PC-9 (cell line): Measurements from ENCODE around the gene CHST14. TPM values are rescaled to one million over a fixed set of nuclear protein-coding genes. Genes with fewer than 3 reads are reported as not detected.

Experiments used
- BruUV-seq: library from RNA; stranded (reverse); fragments of 400-500 nt; replicated peaks from 2 replicates; lab custom pipeline; 2021; lab: Mats Ljungman, UMichigan
- CTCF ChIA-PET: fragments of 300-600 bp; sonication (Branson Sonifier 250); formaldehyde crosslinking; loops from one replicate; lab custom pipeline; 2022; ENCODE audit warnings: antibody characterized with exemption; lab: Charles Lee
- POLR2A ChIA-PET: fragments of 300-600 bp; sonication (Branson Sonifier 250); formaldehyde crosslinking; loops from one replicate; lab custom pipeline; 2022; ENCODE audit warnings: antibody characterized with exemption; ENCODE audit not compliant: unreplicated experiment; lab: Charles Lee
- DNase-seq, 2 experiments: peaks; one replicate each; pipeline versions ENCODE4 v3.0.0 to v3.0.0-alpha.2; 2015 to 2022; ENCODE audit warnings: mixed read lengths in 1 of 2
- H2AFZ ChIP-seq: fragments of 200-600 bp; sonication (generic); 2 replicates; pipeline ENCODE4 v1.8.1; 2017; ENCODE audit warnings: antibody characterized with exemption
- H3F3A ChIP-seq: fragments of 200-600 bp; sonication (generic); 2 replicates; pipeline ENCODE4 v1.8.1; 2017; ENCODE audit warnings: antibody characterized with exemption, mild to moderate bottlenecking, low read depth; ENCODE audit not compliant: insufficient read depth
- H3K27ac ChIP-seq: fragments of 200-600 bp; sonication (generic); 2 replicates; pipeline ENCODE4 v1.6.1; 2016; ENCODE audit warnings: mixed run types
- H3K27me3 ChIP-seq: fragments of 200-600 bp; sonication (generic); 2 replicates; pipeline ENCODE4 v1.6.1; 2016; ENCODE audit warnings: low read depth, mixed run types; ENCODE audit not compliant: insufficient read depth
- H3K36me3 ChIP-seq: fragments of 200-600 bp; sonication (generic); 2 replicates; pipeline ENCODE4 v1.6.1; 2016; ENCODE audit warnings: low read depth, mixed run types
- H3K4me1 ChIP-seq: fragments of 200-600 bp; sonication (generic); replicated peaks from 2 replicates; pipeline ENCODE4 v1.6.1; 2016; ENCODE audit warnings: mixed run types; ENCODE audit not compliant: insufficient read depth
- H3K4me2 ChIP-seq: fragments of 200-600 bp; sonication (generic); 2 replicates; pipeline ENCODE4 v1.6.1; 2017; ENCODE audit warnings: mixed run types
- H3K4me3 ChIP-seq: fragments of 200-600 bp; sonication (generic); 2 replicates; pipeline ENCODE4 v1.6.1; 2016; ENCODE audit warnings: mixed run types
- H3K79me2 ChIP-seq: fragments of 200-600 bp; sonication (generic); 2 replicates; pipeline ENCODE4 v1.6.1; 2017; ENCODE audit warnings: low read depth, mixed run types
- H3K9me2 ChIP-seq: fragments of 200-600 bp; sonication (generic); 2 replicates; pipeline ENCODE4 v1.8.1; 2017; ENCODE audit warnings: mild to moderate bottlenecking; ENCODE audit not compliant: insufficient read depth
- H3K9me3 ChIP-seq: fragments of 200-600 bp; sonication (generic); 2 replicates; pipeline ENCODE4 v1.8.1; 2016; ENCODE audit warnings: low read depth; ENCODE audit not compliant: insufficient read depth
- H4K20me1 ChIP-seq: fragments of 200-600 bp; sonication (generic); 2 replicates; pipeline ENCODE4 v1.8.1; 2017; ENCODE audit not compliant: insufficient read depth
- EZH2 ChIP-seq: fragments of 200-600 bp; sonication (generic); IDR thresholded peaks from 2 replicates; pipeline ENCODE4 v1.8.0; 2017; ENCODE audit warnings: antibody characterized with exemption, low read depth
- intact Hi-C: fragments of 100-400 bp; cut with micrococcal nuclease; formaldehyde crosslinking; loops from one replicate; pipeline ENCODE4 v1.10.0; 2022; ENCODE audit not compliant: unreplicated experiment
- total RNA-seq: library from RNA; stranded (reverse); gene quantifications from 2 replicates; pipeline ENCODE4 v1.2.3, GENCODE V29; 2021
- TF ChIP-seq, protein P1 (sequence below): fragments of 200-600 bp; sonication (generic); conservative IDR thresholded peaks from 2 replicates; pipeline ENCODE4 v1.6.1; 2017; ENCODE audit warnings: mixed run types, antibody characterized with exemption, mild to moderate bottlenecking, moderate library complexity

Gene CHST14
- total RNA-seq, 1 experiment from 2014 or later = 34.3 TPM

DNA sequence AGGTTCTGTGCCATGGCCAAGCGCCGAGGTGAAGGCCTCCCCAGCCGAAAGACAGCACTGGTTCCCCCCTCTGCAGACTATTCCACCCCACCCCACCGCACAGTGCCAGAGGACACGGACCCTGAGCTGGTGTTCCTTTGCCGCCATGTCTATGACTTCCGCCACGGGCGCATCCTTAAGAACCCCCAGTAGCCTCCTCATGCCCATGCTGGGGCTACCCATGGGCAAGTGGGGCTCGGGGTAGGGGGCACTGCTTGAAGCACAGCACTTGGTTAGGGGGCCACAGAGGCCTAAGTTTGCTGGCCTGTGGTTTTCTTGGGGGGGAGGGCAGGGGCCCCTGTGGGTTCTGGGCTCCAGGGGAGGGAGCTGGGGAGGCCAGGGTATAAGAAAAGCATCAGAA, 4.8 kb upstream of the CHST14 start:
- Histone ChIP-seq H3K27me3 (no peaks in the 10 kb centered on the region), H3K9me2 (no peaks in the 10 kb centered on the region), H3K9me3 (no peaks in the 10 kb centered on the region), H2AFZ (no peak overlapping the region), H3K4me1 (peaks cover 5% of the 10 kb centered on the region), H3K27ac (no peak overlapping the region), H3K79me2 (no peaks in the 10 kb centered on the region), H3F3A (peaks cover 18% of the 10 kb centered on the region; the same call in 1 of the 2 replicates), H4K20me1 (0 out of 2 replicates have a peak, but pooled peaks cover 2% of the 10 kb centered on the region), H3K36me3 (no peaks in the 10 kb centered on the region), H3K4me2 (no peak overlapping the region), H3K4me3 (no peak overlapping the region)
- intact Hi-C loops = no loop called here
- POLR2A ChIA-PET = interaction anchor here (0.6 kb wide), 3 partner anchors 14 to 690 kb away, joined by 3 to 5 read pairs (median 3); no protein-coding TSS in a partner anchor
- no peak for DNase-seq
- TF ChIP-seq, protein P1, sequence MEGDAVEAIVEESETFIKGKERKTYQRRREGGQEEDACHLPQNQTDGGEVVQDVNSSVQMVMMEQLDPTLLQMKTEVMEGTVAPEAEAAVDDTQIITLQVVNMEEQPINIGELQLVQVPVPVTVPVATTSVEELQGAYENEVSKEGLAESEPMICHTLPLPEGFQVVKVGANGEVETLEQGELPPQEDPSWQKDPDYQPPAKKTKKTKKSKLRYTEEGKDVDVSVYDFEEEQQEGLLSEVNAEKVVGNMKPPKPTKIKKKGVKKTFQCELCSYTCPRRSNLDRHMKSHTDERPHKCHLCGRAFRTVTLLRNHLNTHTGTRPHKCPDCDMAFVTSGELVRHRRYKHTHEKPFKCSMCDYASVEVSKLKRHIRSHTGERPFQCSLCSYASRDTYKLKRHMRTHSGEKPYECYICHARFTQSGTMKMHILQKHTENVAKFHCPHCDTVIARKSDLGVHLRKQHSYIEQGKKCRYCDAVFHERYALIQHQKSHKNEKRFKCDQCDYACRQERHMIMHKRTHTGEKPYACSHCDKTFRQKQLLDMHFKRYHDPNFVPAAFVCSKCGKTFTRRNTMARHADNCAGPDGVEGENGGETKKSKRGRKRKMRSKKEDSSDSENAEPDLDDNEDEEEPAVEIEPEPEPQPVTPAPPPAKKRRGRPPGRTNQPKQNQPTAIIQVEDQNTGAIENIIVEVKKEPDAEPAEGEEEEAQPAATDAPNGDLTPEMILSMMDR = no peak
- no peak for TF ChIP-seq EZH2
- CTCF ChIA-PET = no interaction called here
- BruUV-seq = no TSS peak

DNA sequence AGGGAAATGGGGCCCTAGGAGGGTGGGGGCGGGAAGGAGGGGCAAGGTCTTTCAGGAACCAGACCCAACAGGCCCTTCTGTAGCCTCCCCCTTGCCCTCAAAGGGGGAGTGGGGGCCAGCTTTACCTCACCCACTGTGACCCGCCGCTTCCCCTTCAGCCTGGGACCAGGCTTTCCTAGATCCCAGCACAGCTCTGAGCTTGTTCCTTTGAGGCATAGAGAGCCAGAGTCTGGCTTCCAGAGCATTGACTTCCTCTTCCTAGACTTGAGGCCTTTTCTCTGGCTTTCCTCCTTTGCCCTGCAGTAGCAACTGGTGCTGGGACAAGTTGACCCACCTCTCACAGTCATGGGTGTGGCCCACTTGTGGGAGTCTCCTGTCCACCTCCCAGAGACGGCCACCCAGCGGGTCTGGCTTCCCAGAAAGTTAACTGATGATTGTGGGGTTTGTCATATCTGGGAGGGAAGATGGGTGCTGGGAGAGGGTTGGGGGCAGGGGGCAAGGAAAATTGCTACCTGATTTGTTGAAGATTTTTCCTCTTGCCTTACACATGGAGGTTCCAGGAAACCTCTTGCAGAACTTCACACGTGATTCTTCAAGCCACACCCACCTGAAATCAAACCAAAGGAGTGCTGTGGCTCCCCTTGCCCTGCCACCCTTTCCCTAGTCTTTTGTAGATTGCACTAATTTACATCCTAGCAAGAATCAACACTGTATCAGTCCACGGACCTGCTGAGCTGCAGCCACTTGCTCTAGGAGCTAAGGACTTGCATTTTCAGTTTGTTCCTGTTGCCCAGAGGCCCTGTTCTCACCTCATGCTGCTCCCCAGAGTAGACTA, 4.1 kb upstream of the CHST14 start:
- H3K4me3 ChIP-seq = no peak overlapping the region
- H4K20me1 ChIP-seq = 0 out of 2 replicates have a peak, but pooled peaks cover 2% of the 10 kb centered on the region
- ChIA-PET CTCF (no interaction called here), POLR2A (interaction anchor here (0.6 kb wide), 3 partner anchors 15 to 690 kb away, joined by 3 to 5 read pairs (median 3); no protein-coding TSS in a partner anchor)
- intact Hi-C loops = no loop called here
- H2AFZ ChIP-seq = no peak overlapping the region
- no peaks in the 10 kb centered on the region for H3K79me2 ChIP-seq
- BruUV-seq = no TSS peak
- H3K36me3 ChIP-seq = no peaks in the 10 kb centered on the region
- no peaks in the 10 kb centered on the region for H3K9me3 ChIP-seq
- H3F3A ChIP-seq = peaks cover 18% of the 10 kb centered on the region; the same call in 1 of the 2 replicates
- no peak overlapping the region for H3K4me2 ChIP-seq
- no peaks in the 10 kb centered on the region for H3K27me3 ChIP-seq
- TF ChIP-seq, protein P1 = no peak
- TF ChIP-seq EZH2 = no peak
- DNase-seq = no peak
- H3K9me2 ChIP-seq = no peaks in the 10 kb centered on the region
- H3K4me1 ChIP-seq = peaks cover 5% of the 10 kb centered on the region
- H3K27ac ChIP-seq = no peak overlapping the region

DNA sequence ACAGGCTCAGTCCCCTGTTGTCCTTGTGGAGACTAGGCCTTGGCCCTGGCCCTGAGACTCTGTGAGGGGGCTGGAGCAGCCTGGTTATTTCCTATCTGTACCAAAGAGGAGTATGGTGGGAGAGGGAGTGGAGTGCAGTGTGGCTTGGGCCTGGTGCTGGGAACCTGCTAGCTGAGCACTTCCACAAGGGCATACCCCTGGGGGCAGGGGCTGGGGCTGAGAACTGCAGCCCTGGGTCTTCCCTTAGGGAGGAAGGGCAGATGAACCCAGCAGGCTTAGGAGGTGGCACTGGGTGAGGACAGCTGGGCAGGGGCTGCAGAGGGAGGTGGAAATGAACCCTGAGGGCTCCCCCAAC, 3.5 kb upstream of the CHST14 start:
- POLR2A ChIA-PET = no interaction called here
- H3K36me3 ChIP-seq = no peaks in the 10 kb centered on the region
- H3K9me2 ChIP-seq = no peaks in the 10 kb centered on the region
- H3F3A ChIP-seq = peaks cover 21% of the 10 kb centered on the region; the same call in 1 of the 2 replicates
- H3K4me2 ChIP-seq = no peak overlapping the region
- no peaks in the 10 kb centered on the region for H3K9me3 ChIP-seq
- H3K27ac ChIP-seq = no peak overlapping the region
- H3K27me3 ChIP-seq = no peaks in the 10 kb centered on the region
- H3K4me1 ChIP-seq = peaks cover 9% of the 10 kb centered on the region
- intact Hi-C loops = no loop called here
- CTCF ChIA-PET = no interaction called here
- 0 out of 2 replicates have a peak, but pooled peaks cover 2% of the 10 kb centered on the region for H4K20me1 ChIP-seq
- DNase-seq = no peak
- BruUV-seq = no TSS peak
- H3K4me3 ChIP-seq = no peak overlapping the region
- no peaks in the 10 kb centered on the region for H3K79me2 ChIP-seq
- TF ChIP-seq, protein P1 = no peak
- TF ChIP-seq EZH2 = no peak
- no peak overlapping the region for H2AFZ ChIP-seq
